Endothelial cell of umbilical vein (primary cell): ENCODE data around the gene EDNRB. TPM values are rescaled to one million over a fixed set of nuclear protein-coding genes. Genes with fewer than 3 reads are reported as not detected.

ENCODE experiments used
- BruUV-seq: library from RNA; stranded (reverse); fragments of 400-500 nt; replicated peaks from 2 replicates; lab custom pipeline; 2021; lab: Mats Ljungman, UMichigan
- CTCF ChIA-PET: fragments of 300-600, 350-600 bp; sonication (Branson Sonifier 250); formaldehyde crosslinking; loops from one replicate; lab custom pipeline; 2021; ENCODE audit warnings: antibody characterized with exemption, inconsistent platforms; lab: Charles Lee
- POLR2A ChIA-PET: fragments of 300-600, 350-600 bp; sonication (Branson Sonifier 250); formaldehyde crosslinking; loops from one replicate; lab custom pipeline; 2021; ENCODE audit warnings: antibody characterized with exemption, inconsistent platforms; lab: Charles Lee
- DNase-seq: peaks from one replicate; pipeline ENCODE4 v3.0.0-alpha.2; 2011; ENCODE audit warnings: low read depth, low spot score
- FAIRE-seq: peaks from 2 replicates; lab custom pipeline; 2011; peaks lifted over from hg19 to GRCh38; lab: Jason Lieb, UNC
- H2AFZ ChIP-seq: 2 replicates; pipeline ENCODE4 v1.6.0; 2012; ENCODE audit warnings: low read depth, low read length, control low read depth, inconsistent platforms
- H3K27ac ChIP-seq: 2 replicates; pipeline ENCODE4 v1.5.1; 2011; ENCODE audit warnings: low read depth, mild to moderate bottlenecking, control low read depth, low read length, moderate library complexity; ENCODE audit not compliant: insufficient read depth
- H3K27me3 ChIP-seq, 2 experiments: 2 replicates each; pipeline versions ENCODE4 v1.6.0 to v1.6.1; 2011; ENCODE audit warnings: low read length in 2 of 2, mixed read lengths in 1 of 2; ENCODE audit not compliant: control insufficient read depth in 2 of 2, insufficient read depth in 2 of 2
- H3K36me3 ChIP-seq, 2 experiments: 2 replicates in 1 of 2; 3 replicates in 1 of 2; pipeline ENCODE4 v1.5.1; 2011; ENCODE audit warnings: low read length in 2 of 2, mild to moderate bottlenecking in 1 of 2, moderate library complexity in 1 of 2; ENCODE audit not compliant: control insufficient read depth in 2 of 2, insufficient read depth in 2 of 2; ENCODE audit errors: extremely low read depth in 1 of 2
- H3K4me1 ChIP-seq: 3 replicates; pipeline ENCODE4 v1.5.1; 2011; ENCODE audit warnings: mild to moderate bottlenecking, low read length; ENCODE audit not compliant: control insufficient read depth, insufficient read depth; ENCODE audit errors: extremely low read depth
- H3K4me2 ChIP-seq: 2 replicates; pipeline ENCODE4 v1.6.1; 2011; ENCODE audit warnings: low read length, control low read depth, mixed read lengths; ENCODE audit not compliant: insufficient read depth
- H3K4me3 ChIP-seq, 3 experiments: fragments of 200-600 bp in 1 of 3; sonication (generic), shearing (Covaris generic) in 1 of 3; replicated peaks in 1 of 3; 2 replicates each; pipeline ENCODE4 v1.5.1; 2011 to 2016; ENCODE audit warnings: control low read depth in 3 of 3, low read length in 3 of 3, mild to moderate bottlenecking in 2 of 3, inconsistent platforms in 1 of 3, low read depth in 1 of 3, moderate library complexity in 1 of 3; ENCODE audit not compliant: insufficient read depth in 1 of 3
- H3K79me2 ChIP-seq: 2 replicates; pipeline ENCODE4 v1.6.0; 2012; ENCODE audit warnings: low read length, inconsistent platforms; ENCODE audit not compliant: control insufficient read depth, insufficient read depth
- H3K9ac ChIP-seq: replicated peaks from 2 replicates; pipeline ENCODE3; 2011; ENCODE audit warnings: low read length, control low read depth; ENCODE audit not compliant: insufficient read depth; ENCODE audit errors: extremely low read depth
- H3K9me1 ChIP-seq: replicated peaks from 3 replicates; pipeline ENCODE4 v1.6.0; 2011; ENCODE audit warnings: mild to moderate bottlenecking, low read length; ENCODE audit not compliant: control insufficient read depth, insufficient read depth; ENCODE audit errors: extremely low read depth
- H3K9me3 ChIP-seq: replicated peaks from 2 replicates; pipeline ENCODE4 v1.5.1; 2012; ENCODE audit warnings: low read length, inconsistent platforms; ENCODE audit not compliant: control insufficient read depth, insufficient read depth
- H4K20me1 ChIP-seq: replicated peaks from 2 replicates; pipeline ENCODE3; 2011; ENCODE audit warnings: mild to moderate bottlenecking, low read length; ENCODE audit not compliant: control insufficient read depth, insufficient read depth; ENCODE audit errors: extremely low read depth
- EZH2 ChIP-seq: IDR thresholded peaks from 2 replicates; pipeline ENCODE4 v1.6.1; 2012; ENCODE audit warnings: borderline replicate concordance, low read depth, mild to moderate bottlenecking, moderate library complexity, low read length, inconsistent platforms; ENCODE audit not compliant: severe bottlenecking
- FOS ChIP-seq: IDR thresholded peaks from 2 replicates; pipeline ENCODE4 v1.6.1; 2011; ENCODE audit warnings: mild to moderate bottlenecking, low read length, moderate library complexity, borderline replicate concordance; ENCODE audit not compliant: insufficient read depth
- GATA2 ChIP-seq: IDR thresholded peaks from 2 replicates; pipeline ENCODE4 v1.7.0; 2011; ENCODE audit warnings: low read depth, mild to moderate bottlenecking, moderate library complexity, mixed read lengths, low read length; ENCODE audit not compliant: insufficient read length, insufficient read depth
- JUN ChIP-seq: IDR thresholded peaks from 2 replicates; pipeline ENCODE4 v1.6.1; 2011; ENCODE audit warnings: borderline replicate concordance, low read depth; ENCODE audit not compliant: insufficient read length, insufficient read depth
- MYC ChIP-seq: IDR thresholded peaks from one replicate; pipeline ENCODE4 v1.6.1; 2011; ENCODE audit warnings: mild to moderate bottlenecking, low read depth, low read length
- POLR2A ChIP-seq: IDR thresholded peaks from 2 replicates; pipeline ENCODE4 v1.6.1; 2012; ENCODE audit warnings: low read depth, mild to moderate bottlenecking, control low read depth, low read length
- POLR2AphosphoS5 ChIP-seq: IDR thresholded peaks from 2 replicates; pipeline ENCODE4 v1.6.1; 2012; ENCODE audit warnings: low read depth, mild to moderate bottlenecking, control low read depth, low read length, moderate library complexity; ENCODE audit not compliant: insufficient read depth
- dilution Hi-C: fragments of 300-500 bp; cut with MboI; formaldehyde crosslinking; loops from one replicate; pipeline ENCODE4 v1.15.0; 2019; ENCODE audit warnings: low sequenced_read_pairs; ENCODE audit not compliant: extremely low pct_ligation_motif_present
- intact Hi-C: fragments of 100-400 bp; cut with micrococcal nuclease; formaldehyde crosslinking; loops from one replicate; pipeline ENCODE4 v1.10.0; 2022
- polyA plus RNA-seq, 4 experiments: library from polyadenylated mRNA; depleted of rRNA in 3 of 4; stranded (reverse) in 3 of 4; unstranded in 1 of 4; fragments of >200 nt; gene quantifications; 2 replicates each; pipeline versions ENCODE4 v1.2.1 to v1.2.3, GENCODE V29; 2011 to 2012; ENCODE audit warnings: missing spikeins in 1 of 4
- total RNA-seq: library from RNA; stranded (reverse); gene quantifications from 2 replicates; pipeline ENCODE4 v1.2.3, GENCODE V29; 2021
- TF ChIP-seq, protein P1 (sequence below), 2 donors: IDR thresholded peaks; 1 replicate in 1 of 2; 2 replicates in 1 of 2; pipeline ENCODE4 v1.5.1; 2011; ENCODE audit warnings: low read length in 2 of 2, mild to moderate bottlenecking in 2 of 2, moderate library complexity in 2 of 2, control low read depth in 1 of 2, inconsistent platforms in 1 of 2, low read depth in 1 of 2; ENCODE audit not compliant: insufficient read depth in 1 of 2; ENCODE audit errors: extremely low read depth in 1 of 2
- TF ChIP-seq, protein P2 (sequence below): IDR thresholded peaks from 2 replicates; pipeline ENCODE4 v1.6.1; 2011; ENCODE audit not compliant: insufficient read depth, insufficient read length

EDNRB gene
- total and polyA plus RNA-seq, 2 donors (not counting 3 experiments of a cell fraction or from before 2014, with no cell fraction given): 1.3 to 2.3 TPM

- FAIRE-seq: no peak
- H3K9me1 ChIP-seq: no peaks in the 10 kb centered on the region
- no peak overlapping the region for H3K9ac ChIP-seq
- no peak for DNase-seq
- no peaks in the 10 kb centered on the region for H4K20me1 ChIP-seq
- ChIA-PET POLR2A (no interaction called here), CTCF (no interaction called here)
- dilution Hi-C loops: no loop called here
- H3K9me3 ChIP-seq: no peaks in the 10 kb centered on the region
- intact Hi-C loops: no loop called here
- no peaks in the 10 kb centered on the region for H3K79me2 ChIP-seq
- no peak overlapping the region for H3K4me2 ChIP-seq
- TF ChIP-seq JUN (no peak), MYC (no peak), EZH2 (no peak), POLR2AphosphoS5 (no peak), POLR2A (no peak), GATA2 (no peak), FOS (no peak)
- TF ChIP-seq, protein P1, sequence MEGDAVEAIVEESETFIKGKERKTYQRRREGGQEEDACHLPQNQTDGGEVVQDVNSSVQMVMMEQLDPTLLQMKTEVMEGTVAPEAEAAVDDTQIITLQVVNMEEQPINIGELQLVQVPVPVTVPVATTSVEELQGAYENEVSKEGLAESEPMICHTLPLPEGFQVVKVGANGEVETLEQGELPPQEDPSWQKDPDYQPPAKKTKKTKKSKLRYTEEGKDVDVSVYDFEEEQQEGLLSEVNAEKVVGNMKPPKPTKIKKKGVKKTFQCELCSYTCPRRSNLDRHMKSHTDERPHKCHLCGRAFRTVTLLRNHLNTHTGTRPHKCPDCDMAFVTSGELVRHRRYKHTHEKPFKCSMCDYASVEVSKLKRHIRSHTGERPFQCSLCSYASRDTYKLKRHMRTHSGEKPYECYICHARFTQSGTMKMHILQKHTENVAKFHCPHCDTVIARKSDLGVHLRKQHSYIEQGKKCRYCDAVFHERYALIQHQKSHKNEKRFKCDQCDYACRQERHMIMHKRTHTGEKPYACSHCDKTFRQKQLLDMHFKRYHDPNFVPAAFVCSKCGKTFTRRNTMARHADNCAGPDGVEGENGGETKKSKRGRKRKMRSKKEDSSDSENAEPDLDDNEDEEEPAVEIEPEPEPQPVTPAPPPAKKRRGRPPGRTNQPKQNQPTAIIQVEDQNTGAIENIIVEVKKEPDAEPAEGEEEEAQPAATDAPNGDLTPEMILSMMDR (IDR thresholded peaks at IDR 0.05; ENCODE audit: extremely low read depth in 1 of 2, insufficient read depth in 1 of 2, low read depth in 1 of 2, low read length in 2 of 2): no peak
- TF ChIP-seq, protein P2, sequence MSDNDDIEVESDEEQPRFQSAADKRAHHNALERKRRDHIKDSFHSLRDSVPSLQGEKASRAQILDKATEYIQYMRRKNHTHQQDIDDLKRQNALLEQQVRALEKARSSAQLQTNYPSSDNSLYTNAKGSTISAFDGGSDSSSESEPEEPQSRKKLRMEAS: no peak
- no peaks in the 10 kb centered on the region for H3K36me3 ChIP-seq
- H3K27ac ChIP-seq: no peak overlapping the region
- H3K4me3 ChIP-seq: no peak overlapping the region
- BruUV-seq: no TSS peak
- H2AFZ ChIP-seq: no peak overlapping the region
- H3K4me1 ChIP-seq: peaks cover 4% of the 10 kb centered on the region
- no peaks in the 10 kb centered on the region for H3K27me3 ChIP-seq
Measured at GRCh38 chr13:77863144-77863543, 55.5 kb downstream of the EDNRB start.
